SK-N-SH (cell line): ENCODE data around the gene CBFA2T3. TPM values are rescaled to one million over a fixed set of nuclear protein-coding genes. Genes with fewer than 3 reads are reported as not detected.

ENCODE experiments used
- CTCF ChIA-PET: fragments of 300-600, 350-600 bp; formaldehyde crosslinking; extraction: SDS; loops from one replicate; lab custom pipeline; 2021; lab: Yijun Ruan, JAX
- POLR2A ChIA-PET: fragments of 350-600 bp; sonication (Branson Sonifier 250); formaldehyde crosslinking; extraction: SDS; loops from one replicate; lab custom pipeline; 2020; ENCODE audit warnings: antibody characterized with exemption, inconsistent platforms; lab: Yijun Ruan, JAX
- DNase-seq: peaks from one replicate; pipeline ENCODE4 v3.0.0; 2012
- H2AFZ ChIP-seq: fragments of 200-600 bp; sonication (generic); 2 replicates; pipeline ENCODE4 v1.8.1; 2016; ENCODE audit warnings: antibody characterized with exemption, mild to moderate bottlenecking, low read depth
- H3F3A ChIP-seq: fragments of 200-600 bp; sonication (generic); replicated peaks from 2 replicates; pipeline ENCODE3; 2016; ENCODE audit warnings: antibody characterized with exemption, mild to moderate bottlenecking; ENCODE audit not compliant: insufficient read depth
- H3K27ac ChIP-seq, 2 experiments: fragments of 200-500 bp in 1 of 2; fragments of 200-600 bp in 1 of 2; sonication (Bioruptor generic) in 1 of 2; sonication (generic), shearing (Covaris generic) in 1 of 2; 2 replicates each; pipeline versions ENCODE4 v1.5.1 to v1.6.1; 2014 to 2016; ENCODE audit warnings: low read depth in 2 of 2, inconsistent platforms in 1 of 2, low read length in 1 of 2, mild to moderate bottlenecking in 1 of 2, mixed read lengths in 1 of 2
- H3K27me3 ChIP-seq: fragments of 200-600 bp; sonication (generic), shearing (Covaris generic); 2 replicates; pipeline ENCODE4 v1.6.1; 2016; ENCODE audit warnings: mixed run types; ENCODE audit not compliant: insufficient read depth
- H3K36me3 ChIP-seq, 2 experiments: fragments of 200-500 bp in 1 of 2; fragments of 200-600 bp in 1 of 2; sonication (Bioruptor generic) in 1 of 2; sonication (generic) in 1 of 2; replicated peaks in 1 of 2; 2 replicates each; pipeline versions ENCODE3 to v1.5.1; 2014 to 2016; ENCODE audit warnings: low read length in 1 of 2, mild to moderate bottlenecking in 1 of 2; ENCODE audit not compliant: insufficient read depth in 2 of 2, control insufficient read depth in 1 of 2
- H3K4me1 ChIP-seq, 2 experiments: fragments of 200-500 bp in 1 of 2; fragments of 200-600 bp in 1 of 2; sonication (Bioruptor generic) in 1 of 2; sonication (generic), shearing (Covaris generic) in 1 of 2; 2 replicates each; pipeline versions ENCODE4 v1.5.1 to v1.6.1; 2014 to 2016; ENCODE audit warnings: low read depth in 1 of 2, low read length in 1 of 2, mixed run types in 1 of 2; ENCODE audit not compliant: insufficient read depth in 2 of 2, control insufficient read depth in 1 of 2
- H3K4me2 ChIP-seq: fragments of 200-600 bp; sonication (generic), shearing (Covaris generic); 2 replicates; pipeline ENCODE4 v1.6.1; 2017; ENCODE audit warnings: mixed run types
- H3K4me3 ChIP-seq, 2 experiments: fragments of 200-500 bp in 1 of 2; fragments of 200-600 bp in 1 of 2; sonication (Bioruptor generic) in 1 of 2; sonication (generic), shearing (Covaris generic) in 1 of 2; 2 replicates each; pipeline versions ENCODE4 v1.5.1 to v1.8.1; 2014 to 2016; ENCODE audit warnings: low read depth in 2 of 2, inconsistent platforms in 1 of 2, low read length in 1 of 2, mild to moderate bottlenecking in 1 of 2, mixed read lengths in 1 of 2, moderate library complexity in 1 of 2
- H3K79me2 ChIP-seq: fragments of 200-600 bp; sonication (generic); 2 replicates; pipeline ENCODE4 v1.8.1; 2017; ENCODE audit warnings: mild to moderate bottlenecking; ENCODE audit not compliant: insufficient read depth
- H3K9ac ChIP-seq: fragments of 200-600 bp; sonication (generic); 2 replicates; pipeline ENCODE4 v1.6.1; 2017; ENCODE audit warnings: mixed run types
- H3K9me2 ChIP-seq: fragments of 200-600 bp; sonication (generic); 2 replicates; pipeline ENCODE4 v1.6.1; 2017; ENCODE audit warnings: mixed run types
- H3K9me3 ChIP-seq: fragments of 200-600 bp; sonication (generic); 2 replicates; pipeline ENCODE4 v1.6.1; 2017; ENCODE audit warnings: mixed run types, mild to moderate bottlenecking, moderate library complexity
- H4K20me1 ChIP-seq: fragments of 200-600 bp; sonication (generic); 2 replicates; pipeline ENCODE4 v1.6.1; 2017; ENCODE audit warnings: mild to moderate bottlenecking, mixed run types; ENCODE audit not compliant: insufficient read depth
- CHD2 ChIP-seq: fragments of 150-350 bp; IDR thresholded peaks from 2 replicates; pipeline ENCODE4 v1.6.1; 2018; ENCODE audit warnings: low read length; ENCODE audit not compliant: partially characterized antibody
- CTCF ChIP-seq: fragments of 200-600 bp; sonication (generic); IDR thresholded peaks from 2 replicates; pipeline ENCODE4 v1.6.1; 2017; ENCODE audit warnings: antibody characterized with exemption, mild to moderate bottlenecking, moderate library complexity
- EZH2phosphoT487 ChIP-seq: fragments of 200-600 bp; sonication (generic); IDR thresholded peaks from 2 replicates; pipeline ENCODE4 v1.6.1; 2017; ENCODE audit warnings: low read depth, mixed run types, mild to moderate bottlenecking, antibody characterized with exemption, moderate library complexity, borderline replicate concordance
- GABPA ChIP-seq: IDR thresholded peaks from 2 replicates; pipeline ENCODE4 v1.4.0; 2012; ENCODE audit warnings: low read depth, mild to moderate bottlenecking
- JUND ChIP-seq: IDR thresholded peaks from 2 replicates; pipeline ENCODE4 v1.4.0; 2012
- REST ChIP-seq: IDR thresholded peaks from 2 replicates; pipeline ENCODE4 v1.6.1; 2012; ENCODE audit warnings: mild to moderate bottlenecking, low read depth, low read length, moderate library complexity
- RFX5 ChIP-seq: IDR thresholded peaks from 2 replicates; pipeline ENCODE4 v1.6.1; 2012; ENCODE audit warnings: mild to moderate bottlenecking, improper control_type of control experiment, low read length
- RXRA ChIP-seq: IDR thresholded peaks from 2 replicates; pipeline ENCODE4 v1.4.0; 2012; ENCODE audit warnings: low read depth, mild to moderate bottlenecking, borderline replicate concordance
- TAF1 ChIP-seq: IDR thresholded peaks from 2 replicates; pipeline ENCODE4 v1.6.1; 2012; ENCODE audit warnings: low read depth, mild to moderate bottlenecking, low read length, moderate library complexity, borderline replicate concordance
- USF1 ChIP-seq: IDR thresholded peaks from 2 replicates; pipeline ENCODE4 v1.4.0; 2012; ENCODE audit warnings: low read depth, borderline replicate concordance
- USF2 ChIP-seq: fragments of 150-350 bp; IDR thresholded peaks from 2 replicates; pipeline ENCODE4 v1.6.1; 2017; ENCODE audit warnings: antibody characterized with exemption, low read length, low read depth, borderline replicate concordance
- whole genome bisulfite sequencing: methylation state at CpG from one replicate; pipeline ENCODE4 v1.1.6; 2017; ENCODE audit warnings: low lambda C conversion rate; 5-methylcytosine and 5-hydroxymethylcytosine counted together
- polyA plus RNA-seq, 3 experiments: library from polyadenylated mRNA; depleted of rRNA; stranded (reverse); fragments of >200 nt; gene quantifications; 2 replicates each; pipeline ENCODE4 v1.2.3, GENCODE V29; 2012

Gene CBFA2T3
- polyA plus RNA-seq, 1 of the 3 experiments (the other 2 are of a cell fraction) = not detected

GRCh38 chr16:88888461-88889387, 88.3 kb downstream of the CBFA2T3 start:
- CTCF ChIA-PET = interaction anchor here (1.2 kb wide), 1 partner anchor 11 kb away, joined by 3 read pairs; no protein-coding TSS in a partner anchor
- POLR2A ChIA-PET = no interaction called here
- no peak overlapping the region for H2AFZ ChIP-seq
- 15% methylated on average over 25 of the region's 30 CpGs for WGBS
- H3F3A ChIP-seq = no peaks in the 10 kb centered on the region
- H3K36me3 ChIP-seq = no peaks in the 10 kb centered on the region
- no peak overlapping the region for H3K4me2 ChIP-seq
- H3K9me3 ChIP-seq = no peaks in the 10 kb centered on the region
- H4K20me1 ChIP-seq = no peaks in the 10 kb centered on the region
- DNase-seq = no peak
- no peaks in the 10 kb centered on the region for H3K79me2 ChIP-seq
- H3K27ac ChIP-seq = no peak overlapping the region
- H3K9me2 ChIP-seq = no peaks in the 10 kb centered on the region
- H3K27me3 ChIP-seq = peaks cover 30% of the 10 kb centered on the region
- TF ChIP-seq RXRA = no peak
- no peak for TF ChIP-seq EZH2phosphoT487
- no peak for TF ChIP-seq RFX5
- TF ChIP-seq, all 33 proteins: peak for 0
- no peak overlapping the region for H3K9ac ChIP-seq
- no peaks in the 10 kb centered on the region; a peak in 1 of 4 replicates for H3K4me1 ChIP-seq
- H3K4me3 ChIP-seq = no peak overlapping the region

GRCh38 chr16:88888057-88888456, 89.0 kb downstream of the CBFA2T3 start:
- ChIA-PET POLR2A (no interaction called here), CTCF (interaction anchor here (1.2 kb wide), 1 partner anchor 10 kb away, joined by 3 read pairs; no protein-coding TSS in a partner anchor)

More at GRCh38 chr16:88888057-88888456, 89.0 kb downstream of the CBFA2T3 start:
- Histone ChIP-seq H3K27me3 (peaks cover 31% of the 10 kb centered on the region), H3K4me3 (no peak overlapping the region), H3K4me2 (no peak overlapping the region), H4K20me1 (no peaks in the 10 kb centered on the region), H3K27ac (no peak overlapping the region), H2AFZ (no peak overlapping the region), H3F3A (no peaks in the 10 kb centered on the region), H3K4me1 (no peaks in the 10 kb centered on the region; a peak in 1 of 4 replicates), H3K9me2 (no peaks in the 10 kb centered on the region), H3K9ac (no peak overlapping the region), H3K79me2 (no peaks in the 10 kb centered on the region), H3K36me3 (no peaks in the 10 kb centered on the region), H3K9me3 (no peaks in the 10 kb centered on the region)
- 57% methylated on average over 7 of the region's 14 CpGs for WGBS
- no peak for DNase-seq
- TF ChIP-seq REST (no peak), JUND (no peak), TAF1 (no peak), USF1 (no peak), USF2 (no peak), CTCF (no peak), CHD2 (no peak), RFX5 (no peak), RXRA (no peak), GABPA (no peak)
